Measurements from ENCODE around the gene PAX6. TPM values are rescaled to one million over a fixed set of nuclear protein-coding genes. Genes with fewer than 3 reads are reported as not detected.

PAX6 gene
- total and polyA plus RNA-seq, 2 of the 4 experiments (the other 2 are of a cell fraction) = not detected

GRCh38 chr11:31816468-31817053, 5.4 kb upstream of the PAX6 start:
- Histone ChIP-seq H4K8ac (ENCODE audit: low read depth in 2 of 2, low read length in 2 of 2) (no peak overlapping the region), H4K91ac (ENCODE audit: insufficient read depth, low read depth, low read length) (no peak overlapping the region), H2BK15ac (ENCODE audit: low read depth, low read length) (no peak overlapping the region), H3K18ac (ENCODE audit: low read depth, low read length) (no peak overlapping the region), H3K9me1 (ENCODE audit: insufficient read depth, low read length) (no peaks in the 10 kb centered on the region), H2BK5ac (ENCODE audit: low read depth, low read length, poor library complexity, severe bottlenecking) (no peak overlapping the region), H3K27me3 (ENCODE audit: control insufficient read depth, insufficient read depth, low read length) (peaks cover 96% of the 10 kb centered on the region), H3K79me1 (ENCODE audit: low read depth in 1 of 2, low read length in 2 of 2) (no peaks in the 10 kb centered on the region), H2AK5ac (ENCODE audit: low read depth, low read length) (no peak overlapping the region), H3K56ac (ENCODE audit: extremely low read depth, insufficient read depth, low read length) (no peak overlapping the region), H3K4me3 (ENCODE audit: insufficient read depth, low read depth, low read length) (no peak overlapping the region), H3K4ac (ENCODE audit: low read depth, low read length) (no peak overlapping the region), H2BK20ac (ENCODE audit: low read depth, low read length) (no peak overlapping the region), H4K20me1 (ENCODE audit: insufficient read depth, low read length) (peaks cover 5% of the 10 kb centered on the region), H3K14ac (replicated peaks; ENCODE audit: low read depth, low read length) (no peak overlapping the region), H3K36me3 (ENCODE audit: control insufficient read depth, insufficient read depth, low read length) (no peaks in the 10 kb centered on the region), H2AFZ (replicated peaks; ENCODE audit: low read length, poor library complexity) (no peak overlapping the region), H2BK120ac (ENCODE audit: low read depth, low read length) (no peak overlapping the region), H3K4me1 (ENCODE audit: control insufficient read depth, insufficient read depth, low read length) (no peaks in the 10 kb centered on the region; the same call in 1 of the 2 replicates), H3K27ac (ENCODE audit: insufficient read depth, low read length) (no peak overlapping the region), H4K5ac (ENCODE audit: low read depth, low read length) (no peak overlapping the region), H3K9me3 (ENCODE audit: control insufficient read depth, insufficient read depth, low read length) (peaks cover 15% of the 10 kb centered on the region; the same call in 1 of the 2 replicates), H2AK9ac (replicated peaks; ENCODE audit: low read depth, low read length, poor library complexity) (no peak overlapping the region), H3K9ac (ENCODE audit: low read depth, low read length) (no peak overlapping the region), H3K23ac (ENCODE audit: low read depth, low read length) (no peak overlapping the region), H3K4me2 (ENCODE audit: low read depth, low read length) (no peak overlapping the region; the same call in 1 of the 2 replicates)
- WGBS, 2 experiments (ENCODE audit: extremely low coverage in 2 of 2, insufficient read length in 1 of 2) = 0% methylated on average over 12 of the region's 40 CpGs; no CpG with 5 or more reads in 1 of the 2 experiments
- intact Hi-C loops (cut with micrococcal nuclease) (no loop called here), dilution Hi-C loops (cut with HindIII; ENCODE audit: low sequenced_read_pairs, unreplicated experiment) (no loop called here), in situ Hi-C loops (cut with MboI; ENCODE audit: low sequenced_read_pairs) (no loop called here)
- CTCF ChIA-PET = interaction anchor here (0.5 kb wide), 1 partner anchor 356 kb away, joined by 3 read pairs; no protein-coding TSS in a partner anchor
- no peak for DNase-seq
- TF ChIP-seq SMC3 (IDR thresholded peaks at IDR 0.05; ENCODE audit: low read depth, low read length) (no peak), MAZ (IDR thresholded peaks at IDR 0.05; ENCODE audit: borderline replicate concordance, low read depth, low read length) (no peak), RAD21 (IDR thresholded peaks at IDR 0.05; ENCODE audit: low read length) (no peak), MXI1 (IDR thresholded peaks at IDR 0.05; ENCODE audit: borderline replicate concordance, low read depth, low read length) (no peak), RCOR1 (IDR thresholded peaks at IDR 0.05; ENCODE audit: insufficient replicate concordance, low read length) (no peak), RFX5 (IDR thresholded peaks at IDR 0.05; ENCODE audit: low read depth, low read length) (no peak), FOS (IDR thresholded peaks at IDR 0.05; ENCODE audit: low read depth, low read length) (no peak), CTCF (conservative IDR thresholded peaks at IDR 0.05; ENCODE audit: low read depth, low read length) (no peak), CHD1 (IDR thresholded peaks at IDR 0.05; ENCODE audit: low read depth, low read length) (no peak), CEBPB (IDR thresholded peaks at IDR 0.05; ENCODE audit: low read depth, low read length) (no peak), BHLHE40 (IDR thresholded peaks at IDR 0.05; ENCODE audit: low read depth, low read length) (no peak), NFE2L2 (IDR thresholded peaks at IDR 0.05; ENCODE audit: low read depth, low read length) (no peak), POLR2A (IDR thresholded peaks at IDR 0.05; ENCODE audit: low read depth, low read length) (no peak)
- TF ChIP-seq, protein P1, sequence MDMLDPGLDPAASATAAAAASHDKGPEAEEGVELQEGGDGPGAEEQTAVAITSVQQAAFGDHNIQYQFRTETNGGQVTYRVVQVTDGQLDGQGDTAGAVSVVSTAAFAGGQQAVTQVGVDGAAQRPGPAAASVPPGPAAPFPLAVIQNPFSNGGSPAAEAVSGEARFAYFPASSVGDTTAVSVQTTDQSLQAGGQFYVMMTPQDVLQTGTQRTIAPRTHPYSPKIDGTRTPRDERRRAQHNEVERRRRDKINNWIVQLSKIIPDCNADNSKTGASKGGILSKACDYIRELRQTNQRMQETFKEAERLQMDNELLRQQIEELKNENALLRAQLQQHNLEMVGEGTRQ (IDR thresholded peaks at IDR 0.05; ENCODE audit: low read depth, low read length) = no peak
- TF ChIP-seq, protein P2, sequence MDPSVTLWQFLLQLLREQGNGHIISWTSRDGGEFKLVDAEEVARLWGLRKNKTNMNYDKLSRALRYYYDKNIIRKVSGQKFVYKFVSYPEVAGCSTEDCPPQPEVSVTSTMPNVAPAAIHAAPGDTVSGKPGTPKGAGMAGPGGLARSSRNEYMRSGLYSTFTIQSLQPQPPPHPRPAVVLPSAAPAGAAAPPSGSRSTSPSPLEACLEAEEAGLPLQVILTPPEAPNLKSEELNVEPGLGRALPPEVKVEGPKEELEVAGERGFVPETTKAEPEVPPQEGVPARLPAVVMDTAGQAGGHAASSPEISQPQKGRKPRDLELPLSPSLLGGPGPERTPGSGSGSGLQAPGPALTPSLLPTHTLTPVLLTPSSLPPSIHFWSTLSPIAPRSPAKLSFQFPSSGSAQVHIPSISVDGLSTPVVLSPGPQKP (IDR thresholded peaks at IDR 0.05; ENCODE audit: borderline replicate concordance, low read depth, low read length) = no peak
- no TSS peak for BruUV-seq (replicated peaks)
- ATAC-seq (ENCODE audit: low read depth) = no peak
- POLR2A ChIA-PET (ENCODE audit: unreplicated experiment) = no interaction called here

Data from IMR-90 (cell line).